ENCODE measurements around the gene C9orf72. TPM values are rescaled to one million over a fixed set of nuclear protein-coding genes. Genes with fewer than 3 reads are reported as not detected.

Gene C9orf72
- total and polyA plus RNA-seq, 2 of the 8 experiments (the other 6 are each of a cell fraction or from before 2014, with no cell fraction given), result 7.2 to 17.5 TPM

- TF ChIP-seq CTBP2 (IDR thresholded peaks at IDR 0.05; ENCODE audit: borderline replicate concordance, insufficient read depth, insufficient read length, low read length) (no peak), BCL11A (IDR thresholded peaks at IDR 0.05; ENCODE audit: low read depth in 2 of 2, low read length in 2 of 2) (no peak)
Measured at GRCh38 chr9:27520986-27521385, 52.3 kb downstream of the C9orf72 start (continued).
